WTC11 (cell line): ENCODE data around the gene GLB1L2. TPM values are rescaled to one million over a fixed set of nuclear protein-coding genes. Genes with fewer than 3 reads are reported as not detected.
A peak's percentile ranks its signal among the peaks of the same experiment; 100 is the strongest.

ENCODE experiments used
- ATAC-seq: fragments of 200-7000 bp; cut with Tn5 transposase; 2 replicates; pipeline ENCODE4 v1.10.0; 2021; ENCODE audit warnings: mild to moderate bottlenecking, moderate library complexity
- CTCF ChIA-PET: fragments of 300-600 bp; sonication (Branson Sonifier 250); formaldehyde crosslinking; loops from one replicate; lab custom pipeline; 2021; ENCODE audit warnings: antibody characterized with exemption; lab: Charles Lee
- POLR2A ChIA-PET: fragments of 350-600 bp; sonication (Branson Sonifier 250); formaldehyde crosslinking; loops from one replicate; lab custom pipeline; 2021; ENCODE audit warnings: antibody characterized with exemption; lab: Charles Lee
- DNase-seq: peaks from one replicate; pipeline ENCODE4 v3.0.0; 2021; ENCODE audit warnings: low spot score
- H3K27ac Mint-ChIP-seq: 2 replicates; pipeline ENCODE4 v1.8.0; 2021; ENCODE audit warnings: mixed read lengths
- H3K27me3 Mint-ChIP-seq: 2 replicates; pipeline ENCODE4 v1.8.0; 2021; ENCODE audit warnings: low read depth, mild to moderate bottlenecking, moderate library complexity, mixed read lengths
- H3K36me3 Mint-ChIP-seq: 2 replicates; pipeline ENCODE4 v1.8.0; 2021; ENCODE audit warnings: mixed read lengths
- H3K4me1 Mint-ChIP-seq: 2 replicates; pipeline ENCODE4 v1.8.0; 2022; ENCODE audit warnings: mixed read lengths
- H3K4me3 Mint-ChIP-seq: 2 replicates; pipeline ENCODE4 v1.8.0; 2021; ENCODE audit warnings: mild to moderate bottlenecking, moderate library complexity, mixed read lengths
- H3K9me3 Mint-ChIP-seq: 2 replicates; pipeline ENCODE4 v1.8.0; 2021; ENCODE audit warnings: mixed read lengths
- ATF1 ChIP-seq: sonication (generic); formaldehyde crosslinking; IDR thresholded peaks from 2 replicates; pipeline ENCODE4 v1.8.1; 2023; ENCODE audit warnings: mild to moderate bottlenecking, moderate library complexity, missing genetic modification reagents
- HMGA2 ChIP-seq: fragments of 250-450 bp; sonication (Bioruptor Pico); IDR thresholded peaks from 2 replicates; pipeline ENCODE4 v1.4.0; 2021; ENCODE audit warnings: mild to moderate bottlenecking, moderate library complexity
- KAT7 ChIP-seq: sonication (generic); formaldehyde crosslinking; IDR thresholded peaks from 2 replicates; pipeline ENCODE4 v1.8.1; 2023; ENCODE audit warnings: missing genetic modification reagents, mild to moderate bottlenecking, borderline replicate concordance
- NR3C1 ChIP-seq: sonication (generic); formaldehyde crosslinking; conservative IDR thresholded peaks from 2 replicates; pipeline ENCODE4 v1.8.1; 2023; ENCODE audit warnings: low read depth, mild to moderate bottlenecking, missing genetic modification reagents
- SMAD3 ChIP-seq: sonication (generic); formaldehyde crosslinking; IDR thresholded peaks from 2 replicates; pipeline ENCODE4 v1.8.0; 2022; ENCODE audit warnings: missing genetic modification reagents, mild to moderate bottlenecking, borderline replicate concordance
- TEAD4 ChIP-seq: sonication (generic); formaldehyde crosslinking; IDR thresholded peaks from 2 replicates; pipeline ENCODE4 v1.8.0; 2022; ENCODE audit warnings: mild to moderate bottlenecking, missing genetic modification reagents
- ZBTB21 ChIP-seq: sonication (generic); formaldehyde crosslinking; IDR thresholded peaks from 2 replicates; pipeline ENCODE4 v1.8.1; 2023; ENCODE audit warnings: mild to moderate bottlenecking, missing genetic modification reagents, borderline replicate concordance
- total RNA-seq: library from RNA; stranded (reverse); gene quantifications from 3 replicates; pipeline ENCODE4 v1.2.3, GENCODE V29; 2021
- TF ChIP-seq, protein P1 (sequence below): sonication (generic); formaldehyde crosslinking; IDR thresholded peaks from 2 replicates; pipeline ENCODE4 v1.8.0; 2022; ENCODE audit warnings: mild to moderate bottlenecking, missing genetic modification reagents
- TF ChIP-seq, protein P2 (sequence below): fragments of 250-450 bp; sonication (Bioruptor Pico); IDR thresholded peaks from 2 replicates; pipeline ENCODE4 v2.1.2; 2022; ENCODE audit warnings: mild to moderate bottlenecking, moderate library complexity
- TF ChIP-seq, protein P3 (sequence below): sonication (generic); formaldehyde crosslinking; IDR thresholded peaks from 2 replicates; pipeline ENCODE4 v1.8.1; 2023; ENCODE audit warnings: mild to moderate bottlenecking, missing genetic modification reagents, borderline replicate concordance
- TF ChIP-seq, protein P4 (sequence below): sonication (generic); formaldehyde crosslinking; IDR thresholded peaks from 2 replicates; pipeline ENCODE4 v1.8.1; 2022; ENCODE audit warnings: low read depth, missing genetic modification reagents, borderline replicate concordance
- TF ChIP-seq, protein P5 (sequence below): sonication (generic); formaldehyde crosslinking; conservative IDR thresholded peaks from 2 replicates; pipeline ENCODE4 v1.8.1; 2022; ENCODE audit warnings: mild to moderate bottlenecking, missing genetic modification reagents
- TF ChIP-seq, protein P6 (sequence below): sonication (generic); formaldehyde crosslinking; IDR thresholded peaks from 2 replicates; pipeline ENCODE4 v1.8.0; 2022; ENCODE audit warnings: missing genetic modification reagents
- TF ChIP-seq, protein P7 (sequence below): sonication (generic); formaldehyde crosslinking; IDR thresholded peaks from 2 replicates; pipeline ENCODE4 v1.8.0; 2023; ENCODE audit warnings: missing genetic modification reagents, mild to moderate bottlenecking, borderline replicate concordance

The GLB1L2 gene
- total RNA-seq, 1 experiment from 2014 or later = 6.0 TPM

DNA sequence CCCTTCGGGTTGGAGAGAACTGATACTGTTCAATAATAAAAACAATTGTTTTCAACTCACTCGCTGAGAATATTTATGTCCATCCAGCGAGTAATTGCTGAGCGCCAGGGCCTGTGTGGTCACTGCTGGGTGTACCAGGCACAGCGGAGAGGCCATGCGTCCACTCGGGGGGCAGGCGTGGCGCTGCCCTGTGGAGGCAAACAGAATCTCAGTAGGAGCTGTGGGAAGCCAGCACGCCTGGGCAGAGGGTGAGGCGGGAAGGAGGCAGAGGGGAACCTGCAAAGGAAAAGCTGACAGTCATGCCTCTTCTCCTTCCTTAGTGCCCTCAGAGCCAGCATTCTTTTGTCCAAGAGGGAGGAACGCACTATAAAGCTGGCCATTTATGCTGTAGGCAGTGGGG lies 44.2 kb upstream of the GLB1L2 start:
- peaks cover 20% of the 10 kb centered on the region for H3K4me1 Mint-ChIP-seq
- POLR2A ChIA-PET = no interaction called here

DNA sequence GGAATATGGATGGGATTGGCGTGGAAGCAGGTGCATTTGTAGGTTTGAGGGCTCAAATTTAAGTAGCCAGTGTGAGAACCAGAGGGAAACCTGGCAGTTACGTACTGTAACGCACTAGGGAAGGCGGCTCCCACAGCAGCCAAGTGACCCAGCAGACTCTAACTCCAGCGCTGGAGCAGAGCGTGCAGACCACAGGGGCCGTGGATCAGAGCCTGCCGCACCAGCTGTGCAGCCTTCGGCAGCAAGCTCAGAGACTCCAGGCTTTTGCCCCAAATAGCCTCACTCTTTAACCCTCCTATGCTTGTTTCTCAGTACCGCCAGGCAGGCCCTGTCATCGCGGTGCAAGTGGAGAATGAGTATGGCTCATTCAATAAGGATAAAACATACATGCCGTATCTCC lies 43.3 kb upstream of the GLB1L2 start:
- Mint-ChIP-seq H3K4me1 (peaks cover 20% of the 10 kb centered on the region), H3K36me3 (peaks cover 66% of the 10 kb centered on the region), H3K27ac (peak overlapping the region; percentile 39; the same call in 1 of the 2 replicates), H3K4me3 (no peak overlapping the region), H3K9me3 (no peaks in the 10 kb centered on the region), H3K27me3 (no peaks in the 10 kb centered on the region)
- DNase-seq = no peak
- ATAC-seq = no peak
- ChIA-PET POLR2A (no interaction called here), CTCF (interaction anchor here (0.8 kb wide), 1 partner anchor 26 kb away, joined by 5 read pairs; no protein-coding TSS in a partner anchor)
- TF ChIP-seq ATF1 (CRISPR knock-in tag) (no peak), KAT7 (CRISPR knock-in tag) (no peak), ZBTB21 (CRISPR knock-in tag) (no peak), TEAD4 (CRISPR knock-in tag) (no peak), NR3C1 (CRISPR knock-in tag) (no peak), SMAD3 (CRISPR knock-in tag) (no peak)
- TF ChIP-seq, protein P1, sequence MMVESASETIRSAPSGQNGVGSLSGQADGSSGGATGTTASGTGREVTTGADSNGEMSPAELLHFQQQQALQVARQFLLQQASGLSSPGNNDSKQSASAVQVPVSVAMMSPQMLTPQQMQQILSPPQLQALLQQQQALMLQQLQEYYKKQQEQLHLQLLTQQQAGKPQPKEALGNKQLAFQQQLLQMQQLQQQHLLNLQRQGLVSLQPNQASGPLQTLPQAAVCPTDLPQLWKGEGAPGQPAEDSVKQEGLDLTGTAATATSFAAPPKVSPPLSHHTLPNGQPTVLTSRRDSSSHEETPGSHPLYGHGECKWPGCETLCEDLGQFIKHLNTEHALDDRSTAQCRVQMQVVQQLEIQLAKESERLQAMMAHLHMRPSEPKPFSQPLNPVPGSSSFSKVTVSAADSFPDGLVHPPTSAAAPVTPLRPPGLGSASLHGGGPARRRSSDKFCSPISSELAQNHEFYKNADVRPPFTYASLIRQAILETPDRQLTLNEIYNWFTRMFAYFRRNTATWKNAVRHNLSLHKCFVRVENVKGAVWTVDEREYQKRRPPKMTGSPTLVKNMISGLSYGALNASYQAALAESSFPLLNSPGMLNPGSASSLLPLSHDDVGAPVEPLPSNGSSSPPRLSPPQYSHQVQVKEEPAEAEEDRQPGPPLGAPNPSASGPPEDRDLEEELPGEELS (CRISPR knock-in tag) = no peak
- TF ChIP-seq, protein P2, sequence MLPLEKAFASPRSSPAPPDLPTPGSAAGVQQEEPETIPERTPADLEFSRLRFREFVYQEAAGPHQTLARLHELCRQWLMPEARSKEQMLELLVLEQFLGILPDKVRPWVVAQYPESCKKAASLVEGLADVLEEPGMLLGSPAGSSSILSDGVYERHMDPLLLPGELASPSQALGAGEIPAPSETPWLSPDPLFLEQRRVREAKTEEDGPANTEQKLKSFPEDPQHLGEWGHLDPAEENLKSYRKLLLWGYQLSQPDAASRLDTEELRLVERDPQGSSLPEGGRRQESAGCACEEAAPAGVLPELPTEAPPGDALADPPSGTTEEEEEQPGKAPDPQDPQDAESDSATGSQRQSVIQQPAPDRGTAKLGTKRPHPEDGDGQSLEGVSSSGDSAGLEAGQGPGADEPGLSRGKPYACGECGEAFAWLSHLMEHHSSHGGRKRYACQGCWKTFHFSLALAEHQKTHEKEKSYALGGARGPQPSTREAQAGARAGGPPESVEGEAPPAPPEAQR = no peak
- TF ChIP-seq, protein P3, sequence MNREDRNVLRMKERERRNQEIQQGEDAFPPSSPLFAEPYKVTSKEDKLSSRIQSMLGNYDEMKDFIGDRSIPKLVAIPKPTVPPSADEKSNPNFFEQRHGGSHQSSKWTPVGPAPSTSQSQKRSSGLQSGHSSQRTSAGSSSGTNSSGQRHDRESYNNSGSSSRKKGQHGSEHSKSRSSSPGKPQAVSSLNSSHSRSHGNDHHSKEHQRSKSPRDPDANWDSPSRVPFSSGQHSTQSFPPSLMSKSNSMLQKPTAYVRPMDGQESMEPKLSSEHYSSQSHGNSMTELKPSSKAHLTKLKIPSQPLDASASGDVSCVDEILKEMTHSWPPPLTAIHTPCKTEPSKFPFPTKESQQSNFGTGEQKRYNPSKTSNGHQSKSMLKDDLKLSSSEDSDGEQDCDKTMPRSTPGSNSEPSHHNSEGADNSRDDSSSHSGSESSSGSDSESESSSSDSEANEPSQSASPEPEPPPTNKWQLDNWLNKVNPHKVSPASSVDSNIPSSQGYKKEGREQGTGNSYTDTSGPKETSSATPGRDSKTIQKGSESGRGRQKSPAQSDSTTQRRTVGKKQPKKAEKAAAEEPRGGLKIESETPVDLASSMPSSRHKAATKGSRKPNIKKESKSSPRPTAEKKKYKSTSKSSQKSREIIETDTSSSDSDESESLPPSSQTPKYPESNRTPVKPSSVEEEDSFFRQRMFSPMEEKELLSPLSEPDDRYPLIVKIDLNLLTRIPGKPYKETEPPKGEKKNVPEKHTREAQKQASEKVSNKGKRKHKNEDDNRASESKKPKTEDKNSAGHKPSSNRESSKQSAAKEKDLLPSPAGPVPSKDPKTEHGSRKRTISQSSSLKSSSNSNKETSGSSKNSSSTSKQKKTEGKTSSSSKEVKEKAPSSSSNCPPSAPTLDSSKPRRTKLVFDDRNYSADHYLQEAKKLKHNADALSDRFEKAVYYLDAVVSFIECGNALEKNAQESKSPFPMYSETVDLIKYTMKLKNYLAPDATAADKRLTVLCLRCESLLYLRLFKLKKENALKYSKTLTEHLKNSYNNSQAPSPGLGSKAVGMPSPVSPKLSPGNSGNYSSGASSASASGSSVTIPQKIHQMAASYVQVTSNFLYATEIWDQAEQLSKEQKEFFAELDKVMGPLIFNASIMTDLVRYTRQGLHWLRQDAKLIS (CRISPR knock-in tag) = no peak
- TF ChIP-seq, protein P4, sequence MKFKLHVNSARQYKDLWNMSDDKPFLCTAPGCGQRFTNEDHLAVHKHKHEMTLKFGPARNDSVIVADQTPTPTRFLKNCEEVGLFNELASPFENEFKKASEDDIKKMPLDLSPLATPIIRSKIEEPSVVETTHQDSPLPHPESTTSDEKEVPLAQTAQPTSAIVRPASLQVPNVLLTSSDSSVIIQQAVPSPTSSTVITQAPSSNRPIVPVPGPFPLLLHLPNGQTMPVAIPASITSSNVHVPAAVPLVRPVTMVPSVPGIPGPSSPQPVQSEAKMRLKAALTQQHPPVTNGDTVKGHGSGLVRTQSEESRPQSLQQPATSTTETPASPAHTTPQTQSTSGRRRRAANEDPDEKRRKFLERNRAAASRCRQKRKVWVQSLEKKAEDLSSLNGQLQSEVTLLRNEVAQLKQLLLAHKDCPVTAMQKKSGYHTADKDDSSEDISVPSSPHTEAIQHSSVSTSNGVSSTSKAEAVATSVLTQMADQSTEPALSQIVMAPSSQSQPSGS (CRISPR knock-in tag) = no peak
- TF ChIP-seq, protein P5, sequence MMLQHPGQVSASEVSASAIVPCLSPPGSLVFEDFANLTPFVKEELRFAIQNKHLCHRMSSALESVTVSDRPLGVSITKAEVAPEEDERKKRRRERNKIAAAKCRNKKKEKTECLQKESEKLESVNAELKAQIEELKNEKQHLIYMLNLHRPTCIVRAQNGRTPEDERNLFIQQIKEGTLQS (CRISPR knock-in tag) = no peak
- TF ChIP-seq, protein P6, sequence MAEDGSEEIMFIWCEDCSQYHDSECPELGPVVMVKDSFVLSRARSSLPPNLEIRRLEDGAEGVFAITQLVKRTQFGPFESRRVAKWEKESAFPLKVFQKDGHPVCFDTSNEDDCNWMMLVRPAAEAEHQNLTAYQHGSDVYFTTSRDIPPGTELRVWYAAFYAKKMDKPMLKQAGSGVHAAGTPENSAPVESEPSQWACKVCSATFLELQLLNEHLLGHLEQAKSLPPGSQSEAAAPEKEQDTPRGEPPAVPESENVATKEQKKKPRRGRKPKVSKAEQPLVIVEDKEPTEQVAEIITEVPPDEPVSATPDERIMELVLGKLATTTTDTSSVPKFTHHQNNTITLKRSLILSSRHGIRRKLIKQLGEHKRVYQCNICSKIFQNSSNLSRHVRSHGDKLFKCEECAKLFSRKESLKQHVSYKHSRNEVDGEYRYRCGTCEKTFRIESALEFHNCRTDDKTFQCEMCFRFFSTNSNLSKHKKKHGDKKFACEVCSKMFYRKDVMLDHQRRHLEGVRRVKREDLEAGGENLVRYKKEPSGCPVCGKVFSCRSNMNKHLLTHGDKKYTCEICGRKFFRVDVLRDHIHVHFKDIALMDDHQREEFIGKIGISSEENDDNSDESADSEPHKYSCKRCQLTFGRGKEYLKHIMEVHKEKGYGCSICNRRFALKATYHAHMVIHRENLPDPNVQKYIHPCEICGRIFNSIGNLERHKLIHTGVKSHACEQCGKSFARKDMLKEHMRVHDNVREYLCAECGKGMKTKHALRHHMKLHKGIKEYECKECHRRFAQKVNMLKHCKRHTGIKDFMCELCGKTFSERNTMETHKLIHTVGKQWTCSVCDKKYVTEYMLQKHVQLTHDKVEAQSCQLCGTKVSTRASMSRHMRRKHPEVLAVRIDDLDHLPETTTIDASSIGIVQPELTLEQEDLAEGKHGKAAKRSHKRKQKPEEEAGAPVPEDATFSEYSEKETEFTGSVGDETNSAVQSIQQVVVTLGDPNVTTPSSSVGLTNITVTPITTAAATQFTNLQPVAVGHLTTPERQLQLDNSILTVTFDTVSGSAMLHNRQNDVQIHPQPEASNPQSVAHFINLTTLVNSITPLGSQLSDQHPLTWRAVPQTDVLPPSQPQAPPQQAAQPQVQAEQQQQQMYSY (CRISPR knock-in tag) = no peak

More for the DNA sequence above, 44.2 kb upstream of the GLB1L2 start:
- no peaks in the 10 kb centered on the region for H3K27me3 Mint-ChIP-seq
- no peak overlapping the region for H3K4me3 Mint-ChIP-seq
- H3K9me3 Mint-ChIP-seq = no peaks in the 10 kb centered on the region
- peaks cover 67% of the 10 kb centered on the region for H3K36me3 Mint-ChIP-seq
- ATAC-seq (no peak), DNase-seq (no peak)
- 0 out of 2 replicates have a peak overlapping the region, but pooled peaks have one; percentile 14 for H3K27ac Mint-ChIP-seq
- CTCF ChIA-PET = interaction anchor here (0.8 kb wide), 1 partner anchor 25 kb away, joined by 5 read pairs; no protein-coding TSS in a partner anchor
- TF ChIP-seq HMGA2 (CRISPR knock-in tag) (no peak), TEAD4 (CRISPR knock-in tag) (no peak)
- TF ChIP-seq, protein P7, sequence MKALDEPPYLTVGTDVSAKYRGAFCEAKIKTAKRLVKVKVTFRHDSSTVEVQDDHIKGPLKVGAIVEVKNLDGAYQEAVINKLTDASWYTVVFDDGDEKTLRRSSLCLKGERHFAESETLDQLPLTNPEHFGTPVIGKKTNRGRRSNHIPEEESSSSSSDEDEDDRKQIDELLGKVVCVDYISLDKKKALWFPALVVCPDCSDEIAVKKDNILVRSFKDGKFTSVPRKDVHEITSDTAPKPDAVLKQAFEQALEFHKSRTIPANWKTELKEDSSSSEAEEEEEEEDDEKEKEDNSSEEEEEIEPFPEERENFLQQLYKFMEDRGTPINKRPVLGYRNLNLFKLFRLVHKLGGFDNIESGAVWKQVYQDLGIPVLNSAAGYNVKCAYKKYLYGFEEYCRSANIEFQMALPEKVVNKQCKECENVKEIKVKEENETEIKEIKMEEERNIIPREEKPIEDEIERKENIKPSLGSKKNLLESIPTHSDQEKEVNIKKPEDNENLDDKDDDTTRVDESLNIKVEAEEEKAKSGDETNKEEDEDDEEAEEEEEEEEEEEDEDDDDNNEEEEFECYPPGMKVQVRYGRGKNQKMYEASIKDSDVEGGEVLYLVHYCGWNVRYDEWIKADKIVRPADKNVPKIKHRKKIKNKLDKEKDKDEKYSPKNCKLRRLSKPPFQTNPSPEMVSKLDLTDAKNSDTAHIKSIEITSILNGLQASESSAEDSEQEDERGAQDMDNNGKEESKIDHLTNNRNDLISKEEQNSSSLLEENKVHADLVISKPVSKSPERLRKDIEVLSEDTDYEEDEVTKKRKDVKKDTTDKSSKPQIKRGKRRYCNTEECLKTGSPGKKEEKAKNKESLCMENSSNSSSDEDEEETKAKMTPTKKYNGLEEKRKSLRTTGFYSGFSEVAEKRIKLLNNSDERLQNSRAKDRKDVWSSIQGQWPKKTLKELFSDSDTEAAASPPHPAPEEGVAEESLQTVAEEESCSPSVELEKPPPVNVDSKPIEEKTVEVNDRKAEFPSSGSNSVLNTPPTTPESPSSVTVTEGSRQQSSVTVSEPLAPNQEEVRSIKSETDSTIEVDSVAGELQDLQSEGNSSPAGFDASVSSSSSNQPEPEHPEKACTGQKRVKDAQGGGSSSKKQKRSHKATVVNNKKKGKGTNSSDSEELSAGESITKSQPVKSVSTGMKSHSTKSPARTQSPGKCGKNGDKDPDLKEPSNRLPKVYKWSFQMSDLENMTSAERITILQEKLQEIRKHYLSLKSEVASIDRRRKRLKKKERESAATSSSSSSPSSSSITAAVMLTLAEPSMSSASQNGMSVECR = no peak
